Neuronal stem cell (in vitro differentiated cells): ENCODE measurements around the gene BBS12.
A peak's percentile ranks its signal among the peaks of the same experiment; 100 is the strongest.

Source experiments
- DNase-seq: peaks from one replicate; pipeline ENCODE4 v3.0.0-alpha.2; 2013; ENCODE audit warnings: low spot score
- H2AFZ ChIP-seq: one replicate; pipeline ENCODE4 v1.6.1; 2013; ENCODE audit warnings: mild to moderate bottlenecking, low read length, inconsistent platforms
- H2AK5ac ChIP-seq: 2 replicates; pipeline ENCODE4 v1.6.1; 2013; ENCODE audit warnings: low read depth, mild to moderate bottlenecking, inconsistent platforms, low read length, moderate library complexity, mixed read lengths
- H2BK120ac ChIP-seq: 2 replicates; pipeline ENCODE4 v1.6.1; 2013; ENCODE audit warnings: low read depth, mild to moderate bottlenecking, inconsistent platforms, low read length, moderate library complexity, mixed read lengths
- H2BK12ac ChIP-seq: one replicate; pipeline ENCODE4 v1.6.1; 2013; ENCODE audit warnings: low read length, inconsistent platforms
- H2BK15ac ChIP-seq: 2 replicates; pipeline ENCODE4 v1.6.1; 2013; ENCODE audit warnings: mild to moderate bottlenecking, low read length, inconsistent platforms, mixed read lengths
- H2BK5ac ChIP-seq: one replicate; pipeline ENCODE4 v1.6.1; 2013; ENCODE audit warnings: inconsistent platforms, mild to moderate bottlenecking, low read length, moderate library complexity
- H3K14ac ChIP-seq: one replicate; pipeline ENCODE4 v1.6.1; 2013; ENCODE audit warnings: low read length, inconsistent platforms
- H3K18ac ChIP-seq: 2 replicates; pipeline ENCODE4 v1.6.1; 2013; ENCODE audit warnings: low read length, inconsistent platforms
- H3K23ac ChIP-seq: 2 replicates; pipeline ENCODE4 v1.6.1; 2013; ENCODE audit warnings: low read depth, mild to moderate bottlenecking, mixed read lengths, low read length, inconsistent platforms; ENCODE audit not compliant: poor library complexity
- H3K27ac ChIP-seq: replicated peaks from 3 replicates; pipeline ENCODE4 v1.5.1; 2013; ENCODE audit warnings: low read length, inconsistent platforms
- H3K27me3 ChIP-seq, 3 experiments: 2 replicates each; pipeline ENCODE4 v1.6.1; 2013; ENCODE audit warnings: low read length in 3 of 3, mild to moderate bottlenecking in 2 of 3, inconsistent platforms in 1 of 3, low read depth in 1 of 3, mixed read lengths in 1 of 3, moderate library complexity in 1 of 3; ENCODE audit not compliant: control insufficient read depth in 3 of 3, insufficient read depth in 3 of 3
- H3K36me3 ChIP-seq, 2 donors: replicated peaks in 1 of 2; 2 replicates each; pipeline ENCODE4 v1.6.1; 2013; ENCODE audit warnings: low read length in 2 of 2; ENCODE audit not compliant: control insufficient read depth in 2 of 2, insufficient read depth in 2 of 2
- H3K4ac ChIP-seq: 2 replicates; pipeline ENCODE4 v1.6.1; 2013; ENCODE audit warnings: inconsistent platforms, mild to moderate bottlenecking, low read length, moderate library complexity
- H3K4me1 ChIP-seq, 2 donors: 1 replicate in 1 of 2; 2 replicates in 1 of 2; pipeline ENCODE4 v1.6.1; 2013; ENCODE audit warnings: low read length in 2 of 2, low read depth in 1 of 2; ENCODE audit not compliant: control insufficient read depth in 2 of 2, insufficient read depth in 1 of 2
- H3K4me2 ChIP-seq: one replicate; pipeline ENCODE4 v1.6.1; 2013; ENCODE audit warnings: mild to moderate bottlenecking, low read length, inconsistent platforms; ENCODE audit not compliant: insufficient read depth, poor library complexity, severe bottlenecking
- H3K4me3 ChIP-seq, 2 donors: 2 replicates each; pipeline ENCODE4 v1.5.1; 2013; ENCODE audit warnings: low read length in 2 of 2, mild to moderate bottlenecking in 2 of 2, inconsistent platforms in 1 of 2, moderate library complexity in 1 of 2
- H3K79me1 ChIP-seq: one replicate; pipeline ENCODE4 v1.6.1; 2013; ENCODE audit warnings: low read depth, mild to moderate bottlenecking, inconsistent platforms, low read length, moderate library complexity
- H3K9ac ChIP-seq: one replicate; pipeline ENCODE4 v1.6.1; 2013; ENCODE audit warnings: mild to moderate bottlenecking, low read depth, low read length, inconsistent platforms; ENCODE audit not compliant: poor library complexity
- H3K9me3 ChIP-seq, 2 donors: replicated peaks in 1 of 2; 2 replicates each; pipeline versions ENCODE3 to v1.6.1; 2013; ENCODE audit warnings: low read length in 2 of 2, mild to moderate bottlenecking in 2 of 2, inconsistent platforms in 1 of 2, low read depth in 1 of 2, mixed read lengths in 1 of 2, moderate library complexity in 1 of 2; ENCODE audit not compliant: control insufficient read depth in 2 of 2, insufficient read depth in 1 of 2
- H4K8ac ChIP-seq: one replicate; pipeline ENCODE4 v1.6.1; 2013; ENCODE audit warnings: low read depth, mild to moderate bottlenecking, inconsistent platforms, low read length, moderate library complexity
- H4K91ac ChIP-seq: one replicate; pipeline ENCODE4 v1.6.1; 2013; ENCODE audit warnings: low read length, low read depth, mild to moderate bottlenecking, inconsistent platforms; ENCODE audit not compliant: poor library complexity
- WGBS, 2 donors: extraction: QIAGEN DNeasy Blood & Tissue Kit; methylation state at CpG; one replicate each; pipeline ENCODE4 v1.1.7; 2013; ENCODE audit warnings: missing lambda C conversion rate in 2 of 2, mixed read lengths in 1 of 2; ENCODE audit not compliant: insufficient read length in 2 of 2, insufficient replicate concordance in 1 of 2; ENCODE audit errors: extremely low coverage in 2 of 2; 5-methylcytosine and 5-hydroxymethylcytosine counted together

The BBS12 gene

DNA sequence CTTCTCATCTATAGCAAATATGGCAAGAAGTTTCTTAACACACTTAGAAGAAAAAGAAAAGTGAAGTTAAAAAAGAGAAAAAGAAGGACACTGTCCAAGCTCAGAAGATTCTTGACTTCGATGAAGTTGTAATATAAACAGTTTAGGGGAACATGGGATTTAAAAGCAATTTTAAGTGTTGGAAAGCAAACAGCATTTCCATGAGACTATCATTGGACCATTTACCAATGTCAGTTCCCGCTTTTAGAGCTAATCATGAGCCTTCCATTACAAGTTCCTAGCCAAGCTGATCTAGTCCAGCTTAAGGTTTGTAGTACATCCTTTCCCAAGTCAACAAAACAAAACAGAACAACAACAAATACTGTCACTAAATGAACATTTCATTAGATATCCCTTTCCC lies 49.0 kb downstream of the BBS12 start:
- Histone ChIP-seq H3K27me3 (no peaks in the 10 kb centered on the region), H3K27ac (no peak overlapping the region), H3K4me1 (peaks cover 7 to 8% of the 10 kb centered on the region in 2 donors), H4K91ac (no peak overlapping the region), H2BK5ac (no peak overlapping the region), H2AFZ (no peak overlapping the region), H2BK15ac (no peak overlapping the region), H3K4ac (no peak overlapping the region), H3K4me2 (no peak overlapping the region), H3K23ac (no peak overlapping the region), H3K18ac (no peak overlapping the region), H3K4me3 (no peak overlapping the region), H2BK120ac (no peak overlapping the region), H3K9ac (no peak overlapping the region), H3K9me3 (no peaks in the 10 kb centered on the region), H3K36me3 (no peaks in the 10 kb centered on the region), H3K14ac (no peak overlapping the region), H2BK12ac (no peak overlapping the region), H3K79me1 (no peaks in the 10 kb centered on the region), H4K8ac (no peak overlapping the region), H2AK5ac (no peak overlapping the region)
- WGBS, 2 donors: no CpG with 5 or more reads among the region's 2 CpGs
- DNase-seq: no peak

- H3K27ac ChIP-seq: peak overlapping the region; percentile 56
- no peaks in the 10 kb centered on the region for H3K9me3 ChIP-seq
- H2AFZ ChIP-seq: peak overlapping the region; percentile 78
- H2BK120ac ChIP-seq: no peak overlapping the region
- H3K36me3 ChIP-seq: no peaks in the 10 kb centered on the region
- H3K79me1 ChIP-seq: no peaks in the 10 kb centered on the region
- WGBS, 2 donors: no CpG with 5 or more reads among the region's 6 CpGs
- no peak overlapping the region for H3K14ac ChIP-seq
- H2BK5ac ChIP-seq: no peak overlapping the region
- peak overlapping the region; percentile 49 for H3K18ac ChIP-seq
- no peak overlapping the region for H3K4me2 ChIP-seq
- no peak overlapping the region for H4K91ac ChIP-seq
- no peaks in the 10 kb centered on the region for H3K27me3 ChIP-seq
- no peak overlapping the region for H2BK12ac ChIP-seq
- H3K4me3 ChIP-seq: no peak overlapping the region
- peaks cover 7 to 8% of the 10 kb centered on the region in 2 donors for H3K4me1 ChIP-seq
- no peak overlapping the region for H3K4ac ChIP-seq
- no peak overlapping the region for H2AK5ac ChIP-seq
- DNase-seq: peak; percentile 65
- no peak overlapping the region for H3K9ac ChIP-seq
- no peak overlapping the region for H4K8ac ChIP-seq
- no peak overlapping the region for H2BK15ac ChIP-seq
- no peak overlapping the region for H3K23ac ChIP-seq
Observed at GRCh38 chr4:122783301-122784215, 51.1 kb downstream of the BBS12 start.

DNA sequence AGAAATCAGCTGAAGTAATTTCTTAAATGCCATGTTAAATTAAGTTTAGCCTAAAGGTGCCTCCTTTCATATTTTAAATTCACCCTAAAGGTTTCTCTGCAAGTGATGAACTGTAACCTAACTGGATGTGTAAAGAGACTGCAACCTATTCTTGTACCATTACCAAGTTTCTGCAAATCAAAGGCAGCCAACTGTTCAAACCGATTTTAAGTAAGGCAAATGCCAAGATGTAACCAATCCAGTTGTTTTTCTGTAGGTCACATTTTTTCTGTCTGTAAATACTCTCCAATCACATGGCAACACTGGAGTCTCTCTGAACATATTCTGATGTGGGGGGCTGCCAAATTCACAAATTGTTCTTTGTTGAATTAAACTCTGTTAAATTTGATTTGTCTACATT lies 51.8 kb downstream of the BBS12 start:
- H3K4me1 ChIP-seq: peaks cover 7 to 8% of the 10 kb centered on the region in 2 donors
- no peaks in the 10 kb centered on the region for H3K9me3 ChIP-seq
- H3K27me3 ChIP-seq: no peaks in the 10 kb centered on the region
- H3K9ac ChIP-seq: no peak overlapping the region
- H3K27ac ChIP-seq: peak overlapping the region; percentile 56
- H3K79me1 ChIP-seq: no peaks in the 10 kb centered on the region
- no peak overlapping the region for H3K18ac ChIP-seq
- H3K14ac ChIP-seq: no peak overlapping the region
- H2BK5ac ChIP-seq: no peak overlapping the region
- WGBS, 2 donors: no CpG with 5 or more reads among the region's 1 CpG
- no peak overlapping the region for H2BK15ac ChIP-seq
- H3K23ac ChIP-seq: no peak overlapping the region
- H2BK12ac ChIP-seq: no peak overlapping the region
- H4K91ac ChIP-seq: no peak overlapping the region
- H3K4me3 ChIP-seq: no peak overlapping the region
- H3K4me2 ChIP-seq: no peak overlapping the region
- no peak overlapping the region for H3K4ac ChIP-seq
- H4K8ac ChIP-seq: no peak overlapping the region
- no peaks in the 10 kb centered on the region for H3K36me3 ChIP-seq
- H2AFZ ChIP-seq: peak overlapping the region; percentile 78
- H2AK5ac ChIP-seq: no peak overlapping the region
- no peak overlapping the region for H2BK120ac ChIP-seq
- DNase-seq: no peak

DNA sequence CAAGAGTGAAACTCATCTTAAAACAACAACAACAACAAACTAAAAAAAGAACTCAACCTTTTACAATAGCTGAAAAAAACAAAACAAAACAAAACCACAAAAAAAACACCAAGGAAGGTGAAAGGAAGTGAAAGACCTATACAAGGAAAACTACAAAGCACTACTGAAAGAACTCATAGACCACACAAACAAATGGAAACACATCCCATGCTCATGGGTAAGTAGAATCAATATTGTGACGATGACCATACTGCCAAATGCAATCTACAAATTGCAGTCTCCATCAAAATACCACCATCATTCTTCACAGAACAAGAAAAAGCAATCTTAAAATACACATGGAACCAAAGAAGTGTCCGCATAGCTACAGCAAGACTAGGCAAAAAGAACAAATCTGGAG lies 52.6 kb downstream of the BBS12 start:
- no peak overlapping the region for H3K4me2 ChIP-seq
- H4K8ac ChIP-seq: no peak overlapping the region
- no peaks in the 10 kb centered on the region for H3K79me1 ChIP-seq
- no peak overlapping the region for H2AFZ ChIP-seq
- DNase-seq: no peak
- no peak overlapping the region for H2BK5ac ChIP-seq
- no peak overlapping the region for H3K18ac ChIP-seq
- no peak overlapping the region for H3K4ac ChIP-seq
- H2BK120ac ChIP-seq: no peak overlapping the region
- H2AK5ac ChIP-seq: no peak overlapping the region
- WGBS, 2 donors: no CpG with 5 or more reads among the region's 2 CpGs
- no peak overlapping the region for H3K4me3 ChIP-seq
- H3K36me3 ChIP-seq: no peaks in the 10 kb centered on the region
- no peaks in the 10 kb centered on the region for H3K27me3 ChIP-seq
- H3K9me3 ChIP-seq: no peaks in the 10 kb centered on the region
- H3K9ac ChIP-seq: no peak overlapping the region
- H2BK15ac ChIP-seq: no peak overlapping the region
- H3K14ac ChIP-seq: no peak overlapping the region
- peaks cover 7 to 8% of the 10 kb centered on the region in 2 donors for H3K4me1 ChIP-seq
- H2BK12ac ChIP-seq: no peak overlapping the region
- H3K23ac ChIP-seq: no peak overlapping the region
- H3K27ac ChIP-seq: no peak overlapping the region
- H4K91ac ChIP-seq: no peak overlapping the region
